ENCODE measurements around the gene TRA2A. TPM values are rescaled to one million over a fixed set of nuclear protein-coding genes. Genes with fewer than 3 reads are reported as not detected.
"Not testable (repeated sequence)": the region's sequence is repeated elsewhere in the genome, so short reads cannot be mapped to it uniquely, and the experiment has no call there.

The TRA2A gene
- total and polyA plus RNA-seq, 2 donors (not counting 1 experiment from before 2014, with no cell fraction given) = 30.4 to 57.9 TPM

GRCh38 chr7:23514755-23515154 is 17.0 kb downstream of the TRA2A start:
- no peak overlapping the region for H2AFZ ChIP-seq (ENCODE audit: low read length)
- H3K9me3 ChIP-seq (ENCODE audit: control insufficient read depth, insufficient read depth, low read depth, low read length) = no peaks in the 10 kb centered on the region
- DNase-seq (ENCODE audit: low read depth in 2 of 2) = no peak
- peaks cover 22% of the 10 kb centered on the region for H3K79me2 ChIP-seq (ENCODE audit: control insufficient read depth, insufficient read depth, low read length)
- no peaks in the 10 kb centered on the region for H4K20me1 ChIP-seq (ENCODE audit: control insufficient read depth, extremely low read depth, insufficient read depth, low read length)
- no peaks in the 10 kb centered on the region for H3K27me3 ChIP-seq (ENCODE audit: control insufficient read depth, insufficient read depth, low read length)
- no peak overlapping the region for H3K4me3 ChIP-seq (replicated peaks in 1 of 4; ENCODE audit: control extremely low read depth in 1 of 4, insufficient read depth in 1 of 4, low read depth in 3 of 4, low read length in 4 of 4)
- no peak overlapping the region for H3K4me2 ChIP-seq (ENCODE audit: extremely low read depth, insufficient read depth, low read length)
- TF ChIP-seq EZH2 (IDR thresholded peaks at IDR 0.05; ENCODE audit: low read length, missing control alignments) (no peak), CTCF (conservative IDR thresholded peaks at IDR 0.05 in 1 of 2, IDR thresholded peaks at IDR 0.05 in 1 of 2; ENCODE audit: low read depth in 1 of 2, low read length in 2 of 2) (no peak)
- H3K4me1 ChIP-seq (ENCODE audit: control insufficient read depth, extremely low read depth, insufficient read depth, low read length) = no peaks in the 10 kb centered on the region
- H3K27ac ChIP-seq (ENCODE audit: insufficient read depth, low read length) = no peak overlapping the region
- H3K36me3 ChIP-seq (ENCODE audit: control insufficient read depth, insufficient read depth, low read length) = peaks cover 17% of the 10 kb centered on the region
- H3K9ac ChIP-seq (ENCODE audit: insufficient read depth, low read length) = no peak overlapping the region

- not testable (repeated sequence) for H4K20me1 ChIP-seq (ENCODE audit: control insufficient read depth, extremely low read depth, insufficient read depth, low read length)
Observed at GRCh38 chr7:23513746-23514145, 18.0 kb downstream of the TRA2A start.

GRCh38 chr7:23494009-23494408 is 37.8 kb downstream of the TRA2A start:
- Histone ChIP-seq H2AFZ (ENCODE audit: low read length) (no peak overlapping the region), H3K36me3 (ENCODE audit: control insufficient read depth, insufficient read depth, low read length) (no peaks in the 10 kb centered on the region), H3K9me3 (ENCODE audit: control insufficient read depth, insufficient read depth, low read depth, low read length) (no peaks in the 10 kb centered on the region), H3K27me3 (ENCODE audit: control insufficient read depth, insufficient read depth, low read length) (no peaks in the 10 kb centered on the region), H3K9ac (ENCODE audit: insufficient read depth, low read length) (no peak overlapping the region), H4K20me1 (ENCODE audit: control insufficient read depth, extremely low read depth, insufficient read depth, low read length) (no peaks in the 10 kb centered on the region), H3K79me2 (ENCODE audit: control insufficient read depth, insufficient read depth, low read length) (no peaks in the 10 kb centered on the region), H3K4me2 (ENCODE audit: extremely low read depth, insufficient read depth, low read length) (no peak overlapping the region), H3K27ac (ENCODE audit: insufficient read depth, low read length) (no peak overlapping the region), H3K4me1 (ENCODE audit: control insufficient read depth, extremely low read depth, insufficient read depth, low read length) (no peaks in the 10 kb centered on the region), H3K4me3 (replicated peaks in 1 of 4; ENCODE audit: control extremely low read depth in 1 of 4, insufficient read depth in 1 of 4, low read depth in 3 of 4, low read length in 4 of 4) (no peak overlapping the region)
- TF ChIP-seq CTCF (conservative IDR thresholded peaks at IDR 0.05 in 1 of 2, IDR thresholded peaks at IDR 0.05 in 1 of 2; ENCODE audit: low read depth in 1 of 2, low read length in 2 of 2) (no peak), EZH2 (IDR thresholded peaks at IDR 0.05; ENCODE audit: low read length, missing control alignments) (no peak)
- DNase-seq (ENCODE audit: low read depth in 2 of 2) = no peak

More at GRCh38 chr7:23513746-23514145, 18.0 kb downstream of the TRA2A start:
- not testable (repeated sequence) for H3K9me3 ChIP-seq (ENCODE audit: control insufficient read depth, insufficient read depth, low read depth, low read length); DNase-seq (ENCODE audit: low read depth in 2 of 2); H3K4me1 ChIP-seq (ENCODE audit: control insufficient read depth, extremely low read depth, insufficient read depth, low read length); H3K4me3 ChIP-seq (replicated peaks in 1 of 4; ENCODE audit: control extremely low read depth in 1 of 4, insufficient read depth in 1 of 4, low read depth in 3 of 4, low read length in 4 of 4); H3K27ac ChIP-seq (ENCODE audit: insufficient read depth, low read length); H3K4me2 ChIP-seq (ENCODE audit: extremely low read depth, insufficient read depth, low read length); H3K9ac ChIP-seq (ENCODE audit: insufficient read depth, low read length); H3K27me3 ChIP-seq (ENCODE audit: control insufficient read depth, insufficient read depth, low read length); H2AFZ ChIP-seq (ENCODE audit: low read length)
- Histone ChIP-seq H3K36me3 (ENCODE audit: control insufficient read depth, insufficient read depth, low read length) (peaks cover 17% of the 10 kb centered on the region), H3K79me2 (ENCODE audit: control insufficient read depth, insufficient read depth, low read length) (peaks cover 15% of the 10 kb centered on the region)
